OCI-LY3 (cell line): ENCODE measurements around the gene FAM163A.

Experiments used
- H2AFZ ChIP-seq: fragments of 200-600, 300-600 bp; shearing (Covaris generic); 2 replicates; pipeline ENCODE4 v1.6.0; 2014; ENCODE audit warnings: antibody characterized with exemption, low read depth, low read length
- H3K27ac ChIP-seq: fragments of 200-600, 300-600 bp; sonication (generic); 2 replicates; pipeline ENCODE4 v1.5.1; 2014; ENCODE audit warnings: mild to moderate bottlenecking, low read length, moderate library complexity, mixed read lengths
- H3K27me3 ChIP-seq: fragments of 200-600, 300-600 bp; sonication (generic); 2 replicates; pipeline ENCODE4 v1.6.1; 2014; ENCODE audit warnings: low read depth, low read length, mixed read lengths
- H3K36me3 ChIP-seq: fragments of 200-600, 300-600 bp; sonication (generic); replicated peaks from 2 replicates; pipeline ENCODE3; 2014; ENCODE audit warnings: low read depth, low read length, mixed read lengths
- H3K4me1 ChIP-seq: fragments of 300-600, 200-600 bp; sonication (generic); 2 replicates; pipeline ENCODE4 v1.6.1; 2014; ENCODE audit warnings: low read length, mixed read lengths
- H3K4me2 ChIP-seq: fragments of 200-600, 300-600 bp; sonication (generic); 2 replicates; pipeline ENCODE4 v1.6.1; 2014; ENCODE audit warnings: low read length, mixed read lengths
- H3K4me3 ChIP-seq: fragments of 300-600, 200-600 bp; sonication (generic); 2 replicates; pipeline ENCODE4 v1.5.1; 2014; ENCODE audit warnings: antibody characterized with exemption, mild to moderate bottlenecking, low read length, moderate library complexity
- H3K79me2 ChIP-seq: fragments of 300-600, 200-600 bp; shearing (Covaris generic); 2 replicates; pipeline ENCODE4 v1.6.1; 2014; ENCODE audit warnings: mild to moderate bottlenecking, low read length, mixed read lengths
- H3K9ac ChIP-seq: fragments of 300-600, 200-600 bp; shearing (Covaris generic); 2 replicates; pipeline ENCODE4 v1.6.0; 2014; ENCODE audit warnings: mild to moderate bottlenecking, low read length, moderate library complexity
- H3K9me3 ChIP-seq: fragments of 200-600, 300-600 bp; shearing (Covaris generic); 2 replicates; pipeline ENCODE4 v1.6.1; 2014; ENCODE audit warnings: low read length, mixed read lengths; ENCODE audit not compliant: insufficient read depth
- H4K20me1 ChIP-seq: fragments of 200-600, 300-600 bp; sonication (generic); 2 replicates; pipeline ENCODE4 v1.6.1; 2016; ENCODE audit warnings: low read length, mixed read lengths; ENCODE audit not compliant: insufficient read depth
- CTCF ChIP-seq: fragments of 200-600, 300-600 bp; sonication (generic); IDR thresholded peaks from 2 replicates; pipeline ENCODE4 v1.5.1; 2014; ENCODE audit warnings: antibody characterized with exemption, low read length, low read depth
- EZH2phosphoT487 ChIP-seq: fragments of 200-600 bp; shearing (Covaris generic); IDR thresholded peaks from 2 replicates; pipeline ENCODE4 v1.6.1; 2018; ENCODE audit warnings: antibody characterized with exemption, mixed run types, low read depth

The FAM163A gene

GRCh38 chr1:179707406-179707805, 35.7 kb upstream of the FAM163A start:
- H3K4me2 ChIP-seq: no peak overlapping the region
- no peaks in the 10 kb centered on the region for H3K79me2 ChIP-seq
- no peak overlapping the region for H3K9ac ChIP-seq
- no peaks in the 10 kb centered on the region for H3K4me1 ChIP-seq
- H3K27ac ChIP-seq: no peak overlapping the region
- H3K27me3 ChIP-seq: peaks cover 10% of the 10 kb centered on the region; the same call in 1 of the 2 replicates
- H3K4me3 ChIP-seq: no peak overlapping the region
- no peak overlapping the region for H2AFZ ChIP-seq
- H3K36me3 ChIP-seq: no peaks in the 10 kb centered on the region
- TF ChIP-seq CTCF: no peak
- H3K9me3 ChIP-seq: no peaks in the 10 kb centered on the region
- no peaks in the 10 kb centered on the region for H4K20me1 ChIP-seq

GRCh38 chr1:179708434-179709195, 34.5 kb upstream of the FAM163A start:
- 0 out of 2 replicates have a peak, but pooled peaks cover 5% of the 10 kb centered on the region for H3K9me3 ChIP-seq
- H3K79me2 ChIP-seq: no peaks in the 10 kb centered on the region
- no peak overlapping the region for H3K4me3 ChIP-seq
- H3K36me3 ChIP-seq: no peaks in the 10 kb centered on the region
- H3K27ac ChIP-seq: no peak overlapping the region
- no peak overlapping the region for H2AFZ ChIP-seq
- no peaks in the 10 kb centered on the region for H4K20me1 ChIP-seq
- TF ChIP-seq EZH2phosphoT487 (no peak), CTCF (no peak)
- 0 out of 2 replicates have a peak, but pooled peaks cover 7% of the 10 kb centered on the region for H3K27me3 ChIP-seq
- no peak overlapping the region for H3K9ac ChIP-seq
- H3K4me1 ChIP-seq: no peaks in the 10 kb centered on the region
- no peak overlapping the region for H3K4me2 ChIP-seq

- H4K20me1 ChIP-seq: no peaks in the 10 kb centered on the region
- TF ChIP-seq CTCF: no peak
- no peak for TF ChIP-seq EZH2phosphoT487
- H3K36me3 ChIP-seq: no peaks in the 10 kb centered on the region
- no peak overlapping the region for H3K27ac ChIP-seq
- H3K4me1 ChIP-seq: no peaks in the 10 kb centered on the region
- H3K9me3 ChIP-seq: peaks cover 15% of the 10 kb centered on the region; the same call in 1 of the 2 replicates
- no peak overlapping the region for H3K4me2 ChIP-seq
- H3K27me3 ChIP-seq: 0 out of 2 replicates have a peak, but pooled peaks cover 7% of the 10 kb centered on the region
- no peaks in the 10 kb centered on the region for H3K79me2 ChIP-seq
- H3K4me3 ChIP-seq: no peak overlapping the region
- no peak overlapping the region for H2AFZ ChIP-seq
- no peak overlapping the region for H3K9ac ChIP-seq
These were observed 33.2 kb upstream of the FAM163A start for GRCh38 chr1:179709841-179710329.

- H3K79me2 ChIP-seq: no peaks in the 10 kb centered on the region
- H3K9me3 ChIP-seq: peaks cover 35% of the 10 kb centered on the region
- no peak overlapping the region for H3K4me2 ChIP-seq
- H4K20me1 ChIP-seq: no peaks in the 10 kb centered on the region
- no peaks in the 10 kb centered on the region for H3K36me3 ChIP-seq
- no peak overlapping the region for H3K27ac ChIP-seq
- H3K4me3 ChIP-seq: no peak overlapping the region
- TF ChIP-seq EZH2phosphoT487: no peak
- TF ChIP-seq CTCF: no peak
- H3K4me1 ChIP-seq: no peaks in the 10 kb centered on the region
- H2AFZ ChIP-seq: no peak overlapping the region
- H3K27me3 ChIP-seq: 0 out of 2 replicates have a peak, but pooled peaks cover 7% of the 10 kb centered on the region
- H3K9ac ChIP-seq: no peak overlapping the region
These were observed 28.9 kb upstream of the FAM163A start for GRCh38 chr1:179714159-179714558.
